HG03469 (cell line): ENCODE measurements around the gene BTBD19.
"Not testable (repeated sequence)": the region's sequence is repeated elsewhere in the genome, so short reads cannot be mapped to it uniquely, and the experiment has no call there.

ENCODE experiments used
- ATAC-seq: cut with Tn5 transposase; IDR thresholded peaks from one replicate; pipeline ENCODE4 v1.9.1; 2021; ENCODE audit warnings: mild to moderate bottlenecking, moderate library complexity, moderate number of reproducible peaks; ENCODE audit not compliant: unreplicated experiment

Gene BTBD19

GRCh38 chr1:44808063-44808937 is at the start of gene BTBD19:
Gene BTBD19 (plus strand): TSS chr1:44808523. CDS start chr1:44808821, 298 bp downstream.
- ATAC-seq = no peak

GRCh38 chr1:44759077-44759476 is 49.2 kb upstream of the BTBD19 start:
- ATAC-seq = no peak

- no peak for ATAC-seq
These were observed 47.4 kb upstream of the BTBD19 start for GRCh38 chr1:44760876-44761275.

GRCh38 chr1:44766421-44766820 is 41.9 kb upstream of the BTBD19 start:
- ATAC-seq = not testable (repeated sequence)

- peak; percentile 52 for ATAC-seq
These were observed 33.0 kb upstream of the BTBD19 start, which contains the start of gene RPS8 for GRCh38 chr1:44775078-44775929. Gene RPS8 (plus strand): TSS chr1:44775540. CDS start chr1:44775597, 57 bp downstream.

GRCh38 chr1:44775930-44776729 is 32.2 kb upstream of the BTBD19 start:
- no peak for ATAC-seq

- ATAC-seq = no peak
These were observed 31.6 kb upstream of the BTBD19 start for GRCh38 chr1:44776730-44777068.

GRCh38 chr1:44777547-44777946 is 30.8 kb upstream of the BTBD19 start:
- no peak for ATAC-seq

GRCh38 chr1:44777969-44778635 is 30.2 kb upstream of the BTBD19 start:
- ATAC-seq = no peak

- no peak for ATAC-seq
These were observed 29.4 kb upstream of the BTBD19 start for GRCh38 chr1:44778705-44779576.

GRCh38 chr1:44780583-44781121 is 27.7 kb upstream of the BTBD19 start:
- no peak for ATAC-seq

GRCh38 chr1:44783697-44784093 is 24.6 kb upstream of the BTBD19 start:
- ATAC-seq = no peak

- ATAC-seq = no peak
These were observed 24.0 kb upstream of the BTBD19 start for GRCh38 chr1:44784094-44785028.

GRCh38 chr1:44785029-44785380 is 23.3 kb upstream of the BTBD19 start:
- ATAC-seq = no peak

GRCh38 chr1:44785501-44786137 is 22.7 kb upstream of the BTBD19 start:
- ATAC-seq = no peak

GRCh38 chr1:44786138-44786840 is 22.0 kb upstream of the BTBD19 start:
- peak; percentile 42 for ATAC-seq

GRCh38 chr1:44786841-44787426 is 21.4 kb upstream of the BTBD19 start:
- ATAC-seq = no peak
